ELF-1 (cell line): ENCODE data around the gene FOXF1.

Experiments used
- DNase-seq: peaks from one replicate; pipeline ENCODE4 v3.0.0-alpha.2; 2016; ENCODE audit warnings: low read depth, low spot score

FOXF1 gene

GRCh38 chr16:86516623-86517003, 6.3 kb downstream of the FOXF1 start:
- DNase-seq = peak; percentile 70

DNA sequence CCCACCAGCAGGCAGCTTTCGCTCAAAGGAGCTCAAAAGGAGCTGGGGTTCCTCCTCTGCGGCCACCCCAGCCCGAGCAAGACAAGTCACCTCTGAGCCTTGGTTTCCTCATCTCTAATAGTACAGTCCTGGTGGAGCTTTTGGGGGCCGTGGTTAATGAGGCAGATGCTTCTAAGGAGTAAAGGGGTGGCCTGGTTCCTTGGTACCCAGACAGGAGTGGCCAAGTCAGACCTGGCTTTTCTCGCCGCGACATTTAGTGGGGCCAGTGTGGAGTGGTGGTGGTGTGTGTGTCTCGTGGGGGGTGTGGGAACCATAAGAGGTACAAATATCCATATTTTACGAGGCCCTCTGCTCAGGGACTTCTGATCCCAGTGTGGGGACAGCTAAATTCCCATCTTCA, 6.7 kb downstream of the FOXF1 start:
- no peak for DNase-seq

GRCh38 chr16:86517652-86518258, 7.4 kb downstream of the FOXF1 start:
- peak; percentile 83 for DNase-seq

GRCh38 chr16:86519007-86519648, 8.8 kb downstream of the FOXF1 start:
- no peak for DNase-seq

DNA sequence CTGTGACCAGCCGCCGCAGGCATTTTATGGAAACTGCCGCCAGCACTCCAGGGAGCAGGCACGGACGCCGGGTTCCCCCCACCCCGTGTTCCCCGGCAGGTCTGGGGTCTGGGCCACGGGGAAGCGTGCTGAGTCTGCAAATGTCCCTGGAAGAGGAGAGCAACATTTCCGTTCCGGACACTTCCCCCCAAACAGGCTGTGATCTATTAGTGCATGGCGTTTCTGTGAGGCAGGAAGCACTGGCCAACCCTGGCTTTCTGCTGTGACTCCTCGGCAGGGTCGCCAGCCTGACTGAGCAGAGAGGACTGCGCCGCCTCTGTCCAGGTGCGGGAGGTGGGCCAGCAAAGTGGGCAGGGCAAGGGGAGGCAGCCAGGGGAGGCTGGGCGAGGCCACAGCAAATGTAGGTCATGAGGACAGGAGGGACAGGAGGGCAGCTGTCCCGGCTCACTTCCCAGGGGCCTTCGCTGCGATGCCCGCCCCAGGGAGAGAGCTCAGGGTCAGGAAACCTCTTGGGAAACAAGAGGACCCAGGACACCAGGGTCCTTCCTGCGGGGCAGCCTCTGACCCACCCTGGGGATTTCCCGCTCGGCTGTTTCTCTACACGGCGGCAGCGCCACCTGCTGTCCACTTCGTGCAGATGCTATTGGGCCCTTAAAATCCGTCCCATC, 9.5 kb downstream of the FOXF1 start:
- peak; percentile 83 for DNase-seq

DNA sequence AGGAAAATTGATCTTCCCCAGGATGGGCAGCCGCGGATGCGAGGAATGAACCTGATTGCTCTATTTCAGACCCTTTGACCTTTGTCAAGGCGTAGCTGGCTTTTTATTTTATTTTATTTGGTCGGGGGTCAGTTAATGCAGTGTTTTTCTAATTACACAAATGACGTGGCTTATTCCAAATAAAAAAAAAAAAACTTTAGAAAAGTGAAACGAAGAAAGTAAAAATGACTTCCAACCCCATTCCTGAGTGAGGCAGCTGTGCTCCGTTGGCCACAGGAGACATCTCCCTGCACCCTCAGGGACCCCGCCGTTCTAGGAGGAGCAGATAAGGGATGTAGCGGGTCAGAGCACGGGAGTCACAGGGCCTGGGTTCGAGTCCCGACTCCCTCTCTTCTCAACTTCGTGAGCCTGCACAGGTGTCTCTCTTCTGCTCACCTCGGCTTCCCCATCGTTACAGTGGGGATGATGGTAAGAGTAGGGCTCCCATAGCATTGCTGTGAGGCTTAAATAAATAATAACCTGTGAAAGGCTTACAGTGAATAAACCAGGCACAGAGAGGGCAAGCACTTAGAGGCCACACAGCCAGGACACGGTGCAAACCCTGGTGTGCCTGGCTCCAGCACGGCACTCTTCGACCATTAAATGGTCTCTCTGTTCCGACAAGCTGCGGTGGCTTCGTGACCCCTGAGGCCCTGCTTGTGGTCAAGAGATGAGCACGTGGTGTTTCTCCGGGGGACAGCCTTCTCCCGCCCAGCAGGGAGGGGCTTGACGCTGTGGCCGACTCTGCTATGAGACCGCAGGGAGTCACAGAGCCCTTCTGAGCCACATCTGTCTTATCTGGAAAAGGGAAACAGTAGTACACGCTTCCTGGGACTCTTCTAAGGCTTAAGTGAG, 10.2 kb downstream of the FOXF1 start:
- no peak for DNase-seq

DNA sequence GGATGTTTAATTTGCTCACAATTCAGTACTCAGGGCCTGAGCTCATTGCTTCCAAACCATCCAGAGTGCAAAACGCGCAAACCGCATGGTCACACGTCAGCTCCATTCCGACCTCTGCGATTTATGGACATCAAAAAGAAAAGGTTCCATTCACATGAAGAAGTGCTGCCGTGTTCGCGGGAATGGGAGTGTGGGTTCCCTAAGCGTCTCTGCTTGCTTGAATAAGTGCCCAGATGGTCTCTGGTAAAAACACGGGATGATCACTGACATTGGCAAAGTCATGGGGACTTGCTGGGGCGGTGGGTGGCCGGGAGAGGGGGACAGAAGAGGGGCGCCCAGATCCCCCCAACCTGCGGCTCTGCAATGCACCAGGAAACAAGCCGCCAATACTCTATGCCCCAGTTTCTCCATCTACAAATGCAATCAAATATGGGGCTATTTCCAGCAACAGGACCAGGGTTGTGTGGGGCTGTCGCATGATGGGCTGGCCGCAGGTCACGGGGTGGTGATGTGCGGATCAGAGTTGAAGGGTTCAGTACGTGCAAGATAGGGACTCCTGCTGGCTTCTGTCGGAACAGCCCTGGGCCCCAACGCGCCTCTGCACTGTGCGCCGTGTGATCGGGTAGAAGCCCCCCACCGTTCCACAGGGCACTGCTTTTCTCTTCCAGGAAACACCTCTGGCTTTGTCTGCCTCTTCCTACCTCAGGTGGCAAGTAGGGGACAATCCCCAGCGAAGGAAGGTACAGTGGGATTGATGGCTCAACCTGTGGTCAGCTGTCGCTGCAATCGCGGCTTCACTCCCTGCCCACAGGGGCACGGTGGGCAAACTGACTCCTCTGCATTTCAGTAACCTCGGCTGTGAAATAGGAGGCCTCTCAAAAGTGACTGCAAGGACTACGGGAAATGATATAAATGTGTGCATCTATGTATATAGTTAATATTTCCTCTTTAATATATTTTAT, 11.2 kb downstream of the FOXF1 start:
- peak; percentile 21 for DNase-seq

GRCh38 chr16:86522634-86523033, 12.3 kb downstream of the FOXF1 start:
- no peak for DNase-seq

DNA sequence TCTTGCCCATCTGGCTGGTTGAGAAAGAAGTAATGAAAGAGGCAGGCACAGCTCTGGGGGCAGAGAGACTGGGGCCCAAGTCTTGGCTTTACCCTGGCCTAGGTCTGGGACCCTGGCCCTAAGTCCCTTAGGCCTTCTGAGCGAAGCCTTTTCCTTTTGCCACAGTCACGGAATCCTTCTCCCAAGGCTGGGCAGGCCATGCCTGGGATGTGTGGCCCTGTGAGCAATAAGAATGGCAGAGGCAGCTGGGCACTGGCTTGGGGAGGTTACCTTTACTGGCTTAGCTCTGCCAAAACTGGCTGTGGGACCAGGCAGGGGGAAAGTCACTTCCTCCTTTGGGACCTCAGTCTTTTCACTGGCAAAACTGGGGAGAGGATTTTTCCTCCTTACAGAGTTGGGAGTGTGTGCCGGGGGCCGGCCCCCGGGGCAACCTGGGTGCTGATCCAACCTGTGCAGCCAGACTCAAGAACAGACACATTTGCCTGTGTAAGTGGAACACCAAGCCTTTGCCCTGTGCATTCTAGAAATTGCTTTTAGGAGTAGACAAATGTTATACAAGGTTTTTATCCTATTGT, 12.9 kb downstream of the FOXF1 start:
- DNase-seq = no peak

GRCh38 chr16:86524029-86524428, 13.7 kb downstream of the FOXF1 start:
- no peak for DNase-seq

DNA sequence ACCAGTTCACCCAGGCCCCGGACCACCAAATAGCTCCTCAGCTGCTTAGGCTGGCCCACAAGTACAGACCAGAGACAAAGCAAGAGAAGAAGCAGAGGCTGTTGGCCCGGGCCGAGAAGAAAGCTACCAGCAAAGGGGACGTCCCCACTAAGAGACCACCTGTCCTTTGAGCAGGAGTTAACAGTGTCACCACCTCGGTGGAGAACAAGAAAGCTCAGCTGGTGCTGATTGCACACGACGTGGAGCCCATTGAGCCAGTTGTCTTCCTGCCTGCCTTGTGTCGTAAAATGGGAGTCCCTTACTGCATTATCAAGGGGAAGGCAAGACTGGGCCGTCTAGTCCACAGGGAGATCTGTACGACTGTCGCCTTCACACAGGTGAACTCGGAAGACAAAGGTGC, 15.4 kb downstream of the FOXF1 start:
- no peak for DNase-seq

- no peak for DNase-seq
These were observed 17.0 kb downstream of the FOXF1 start for GRCh38 chr16:86527366-86527765.

GRCh38 chr16:86528061-86528929, 18.0 kb downstream of the FOXF1 start:
- DNase-seq = no peak

DNA sequence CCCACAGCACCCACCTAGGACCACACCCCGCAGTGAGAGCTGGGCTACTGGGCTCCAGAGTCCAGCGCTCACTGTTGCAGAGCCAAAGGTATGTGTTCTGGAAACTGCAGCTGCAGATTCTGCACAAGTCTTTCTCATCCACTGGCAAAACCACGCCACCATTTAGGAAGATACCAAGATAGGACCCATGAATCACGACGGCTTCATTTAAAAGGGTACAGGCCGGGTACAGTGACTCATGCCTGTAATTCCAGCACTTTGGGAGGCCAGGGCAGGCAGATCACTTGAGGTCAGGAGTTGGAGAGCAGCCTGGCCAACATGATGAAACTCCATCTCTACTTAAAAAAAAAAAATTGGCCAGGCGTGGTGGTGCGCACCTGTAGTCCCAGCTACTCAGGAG, 18.8 kb downstream of the FOXF1 start:
- DNase-seq = no peak

DNA sequence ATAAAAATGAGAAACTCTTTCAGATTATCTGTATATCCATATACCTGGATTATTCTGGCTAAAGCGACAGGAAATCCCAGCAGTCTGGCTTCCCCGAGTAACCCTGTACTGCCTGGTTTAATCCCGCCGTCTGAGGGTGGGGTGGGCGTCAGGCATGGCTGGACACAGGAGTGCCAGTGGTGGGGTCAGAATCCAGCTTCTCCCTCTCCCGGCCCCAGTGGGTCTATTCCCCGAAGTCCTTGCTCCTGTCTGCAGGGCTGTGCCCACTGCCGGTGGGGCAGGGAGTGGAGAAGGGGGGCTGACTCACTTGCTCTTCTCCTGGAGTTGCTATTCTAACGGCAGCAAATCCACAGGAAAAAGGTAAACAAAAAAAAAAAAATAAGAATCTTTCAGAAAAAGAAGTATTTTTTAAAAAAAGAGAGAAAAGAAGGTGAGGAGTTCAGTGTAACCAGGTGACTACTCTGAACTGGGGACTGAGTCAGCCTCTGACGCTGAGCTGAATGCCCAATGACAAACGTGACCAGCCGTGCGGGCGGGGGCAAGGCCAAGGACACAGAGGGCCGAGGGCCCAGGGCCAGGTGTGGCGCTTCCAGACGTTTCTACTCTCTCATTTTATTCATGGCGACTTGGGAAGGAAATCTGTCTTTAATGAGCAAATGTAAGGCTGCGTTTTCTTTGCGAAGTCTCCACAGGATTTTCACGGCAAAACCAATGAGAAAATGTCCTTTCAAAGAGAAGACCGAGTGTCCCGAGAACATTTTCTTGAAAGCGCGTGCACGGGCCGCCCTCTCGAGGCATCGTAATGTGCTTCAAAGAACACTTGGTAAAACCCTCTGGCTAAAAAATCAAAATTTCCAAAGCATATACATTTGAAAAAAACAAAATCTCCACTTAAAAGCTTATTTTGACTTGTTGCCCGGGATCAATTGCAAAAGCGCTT, 20.2 kb downstream of the FOXF1 start:
- no peak for DNase-seq

GRCh38 chr16:86531191-86531545, 20.8 kb downstream of the FOXF1 start:
- no peak for DNase-seq

DNA sequence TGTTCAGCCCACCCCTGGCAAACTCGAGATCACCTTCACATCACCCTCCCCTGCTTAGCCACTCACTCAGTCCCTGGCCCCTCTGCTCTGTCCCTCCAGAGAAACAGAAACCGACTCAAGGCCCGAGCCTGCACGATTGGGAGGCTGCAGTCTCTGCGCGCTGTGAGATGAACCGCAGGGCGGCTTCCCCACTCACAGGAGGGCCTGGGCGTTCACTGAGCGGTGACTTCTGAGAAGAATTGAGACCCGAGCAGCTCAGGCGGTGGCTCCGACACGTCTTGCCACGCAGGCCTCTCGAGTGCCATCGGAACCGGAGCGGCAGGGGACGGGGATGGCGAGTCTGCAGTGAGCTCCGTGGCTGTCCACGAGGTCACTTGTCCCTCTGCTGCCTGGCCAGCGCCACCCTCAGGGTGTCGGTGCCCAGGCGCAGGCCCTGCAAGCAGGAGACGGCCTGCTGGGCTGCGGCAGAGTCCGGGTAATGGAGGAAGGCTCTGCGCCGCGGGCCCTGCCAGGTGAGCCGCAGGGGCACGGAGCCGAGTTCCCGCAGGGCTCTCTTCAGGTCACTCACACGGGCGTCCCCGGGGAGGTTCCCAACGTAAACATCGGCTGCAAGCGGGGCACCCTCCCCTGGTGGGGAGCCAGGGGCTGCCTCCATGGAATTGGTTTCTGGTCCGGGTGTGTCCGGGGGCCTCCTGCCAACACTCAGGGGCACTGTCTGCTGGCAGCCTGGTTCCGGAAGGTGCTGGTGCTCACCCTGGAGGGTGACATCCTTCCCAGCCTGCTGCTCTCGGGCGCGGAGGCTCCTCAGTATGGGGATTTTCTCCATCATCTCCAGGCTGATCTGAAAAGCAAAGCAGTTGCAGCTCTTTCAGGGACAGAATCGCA, 21.6 kb downstream of the FOXF1 start:
- DNase-seq = no peak

DNA sequence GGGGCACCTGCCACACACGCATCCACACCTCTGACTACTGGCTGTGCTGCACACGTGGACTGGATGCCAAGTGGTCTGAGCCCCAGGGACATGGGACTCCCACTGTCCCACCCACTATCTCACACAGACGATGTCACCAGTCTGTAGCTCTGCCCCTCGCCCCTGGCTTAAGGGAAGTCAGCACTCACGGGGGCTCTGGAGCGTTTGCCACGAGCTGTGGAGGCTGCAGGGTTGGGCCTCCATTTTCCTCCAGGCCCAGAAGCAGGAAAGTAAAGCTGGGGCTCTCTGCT, 22.1 kb downstream of the FOXF1 start:
- DNase-seq = no peak
